Measurements from ENCODE around the gene CACNA1G. TPM values are rescaled to one million over a fixed set of nuclear protein-coding genes. Genes with fewer than 3 reads are reported as not detected.

CACNA1G gene
- total RNA-seq, 2 experiments from 2014 or later, result 0.05 TPM; not detected in 1

GRCh38 chr17:50635732-50635981 lies 75.1 kb downstream of the CACNA1G start:
- H3K4me1 Mint-ChIP-seq (ENCODE audit: low read depth), result no peaks in the 10 kb centered on the region
- H3K27ac Mint-ChIP-seq, result no peak overlapping the region
- POLR2A ChIA-PET, result no interaction called here
- CTCF ChIA-PET, result interaction anchor here (3.6 kb wide), 1 partner anchor 9 kb away, joined by 21 read pairs; no protein-coding TSS in a partner anchor
- no peak for DNase-seq
- no peak overlapping the region for H3K4me3 Mint-ChIP-seq
- H3K9me3 Mint-ChIP-seq, result no peaks in the 10 kb centered on the region
- no peaks in the 10 kb centered on the region for H3K36me3 Mint-ChIP-seq
- H3K27me3 Mint-ChIP-seq, result peaks cover 65% of the 10 kb centered on the region
- intact Hi-C loops (cut with micrococcal nuclease), result no loop called here

GRCh38 chr17:50635982-50636803 lies 75.7 kb downstream of the CACNA1G start:
- CTCF ChIA-PET, result interaction anchor here (3.6 kb wide), 1 partner anchor 9 kb away, joined by 21 read pairs; no protein-coding TSS in a partner anchor
- no peak overlapping the region for H3K27ac Mint-ChIP-seq
- no peak for DNase-seq
- H3K36me3 Mint-ChIP-seq, result no peaks in the 10 kb centered on the region
- H3K4me1 Mint-ChIP-seq (ENCODE audit: low read depth), result no peaks in the 10 kb centered on the region
- intact Hi-C loops (cut with micrococcal nuclease), result no loop called here
- no peaks in the 10 kb centered on the region for H3K9me3 Mint-ChIP-seq
- no peak overlapping the region for H3K4me3 Mint-ChIP-seq
- peaks cover 62% of the 10 kb centered on the region for H3K27me3 Mint-ChIP-seq
- POLR2A ChIA-PET, result no interaction called here

GRCh38 chr17:50636804-50637195 lies 76.3 kb downstream of the CACNA1G start:
- Mint-ChIP-seq H3K9me3 (no peaks in the 10 kb centered on the region), H3K4me1 (ENCODE audit: low read depth) (no peaks in the 10 kb centered on the region), H3K4me3 (no peak overlapping the region), H3K27ac (no peak overlapping the region), H3K27me3 (peaks cover 58% of the 10 kb centered on the region), H3K36me3 (no peaks in the 10 kb centered on the region)
- intact Hi-C loops (cut with micrococcal nuclease), result no loop called here
- DNase-seq, result no peak
- CTCF ChIA-PET, result interaction anchor here (0.6 to 3.6 kb wide), 2 partner anchors 10 to 52 kb away, joined by 3 to 21 read pairs; no protein-coding TSS in a partner anchor
- POLR2A ChIA-PET, result no interaction called here

- DNase-seq, result no peak
- Mint-ChIP-seq H3K27ac (no peak overlapping the region), H3K4me1 (ENCODE audit: low read depth) (no peaks in the 10 kb centered on the region), H3K9me3 (no peaks in the 10 kb centered on the region), H3K36me3 (no peaks in the 10 kb centered on the region), H3K27me3 (peaks cover 49% of the 10 kb centered on the region), H3K4me3 (no peak overlapping the region)
- intact Hi-C loops (cut with micrococcal nuclease), result no loop called here
- POLR2A ChIA-PET, result no interaction called here
- CTCF ChIA-PET, result interaction anchor here (3.6 kb wide), 1 partner anchor 11 kb away, joined by 21 read pairs; no protein-coding TSS in a partner anchor
These were observed 77.5 kb downstream of the CACNA1G start for GRCh38 chr17:50637829-50638605.

- CTCF ChIA-PET, result interaction anchor here (0.8 to 3.6 kb wide), 2 partner anchors 8 to 12 kb away, joined by 3 to 21 read pairs; no protein-coding TSS in a partner anchor
- intact Hi-C loops (cut with micrococcal nuclease), result no loop called here
- peaks cover 44% of the 10 kb centered on the region for H3K27me3 Mint-ChIP-seq
- no peak for DNase-seq
- no peaks in the 10 kb centered on the region for H3K36me3 Mint-ChIP-seq
- POLR2A ChIA-PET, result no interaction called here
- H3K27ac Mint-ChIP-seq, result no peak overlapping the region
- no peaks in the 10 kb centered on the region for H3K9me3 Mint-ChIP-seq
- no peaks in the 10 kb centered on the region for H3K4me1 Mint-ChIP-seq (ENCODE audit: low read depth)
- no peak overlapping the region for H3K4me3 Mint-ChIP-seq
These were observed 78.1 kb downstream of the CACNA1G start for GRCh38 chr17:50638606-50638965.

GRCh38 chr17:50638966-50639713 lies 78.6 kb downstream of the CACNA1G start:
- intact Hi-C loops (cut with micrococcal nuclease), result no loop called here
- no peaks in the 10 kb centered on the region for H3K4me1 Mint-ChIP-seq (ENCODE audit: low read depth)
- peaks cover 38% of the 10 kb centered on the region for H3K27me3 Mint-ChIP-seq
- H3K27ac Mint-ChIP-seq, result no peak overlapping the region
- CTCF ChIA-PET, result interaction anchor here (0.8 to 3.6 kb wide), 3 partner anchors 9 to 12 kb away, joined by 3 to 21 read pairs (median 8); no protein-coding TSS in a partner anchor
- POLR2A ChIA-PET, result no interaction called here
- no peaks in the 10 kb centered on the region for H3K9me3 Mint-ChIP-seq
- no peak overlapping the region for H3K4me3 Mint-ChIP-seq
- no peaks in the 10 kb centered on the region for H3K36me3 Mint-ChIP-seq
- DNase-seq, result no peak

GRCh38 chr17:50640686-50641351 lies 80.3 kb downstream of the CACNA1G start:
- Mint-ChIP-seq H3K27me3 (peaks cover 29% of the 10 kb centered on the region), H3K9me3 (no peaks in the 10 kb centered on the region), H3K4me1 (ENCODE audit: low read depth) (no peaks in the 10 kb centered on the region), H3K4me3 (no peak overlapping the region), H3K27ac (no peak overlapping the region), H3K36me3 (no peaks in the 10 kb centered on the region)
- ChIA-PET CTCF (interaction anchor here (0.8 to 1.7 kb wide), 4 partner anchors 11 to 243 kb away, joined by 3 to 8 read pairs (median 3); partner anchors contain the start of gene LRRC59), POLR2A (no interaction called here)
- DNase-seq, result no peak
- intact Hi-C loops (cut with micrococcal nuclease), result no loop called here

- peaks cover 24% of the 10 kb centered on the region for H3K27me3 Mint-ChIP-seq
- no peak overlapping the region for H3K4me3 Mint-ChIP-seq
These were observed 80.8 kb downstream of the CACNA1G start for GRCh38 chr17:50641357-50641756.

GRCh38 chr17:50642071-50642721 lies 81.7 kb downstream of the CACNA1G start:
- Mint-ChIP-seq H3K27me3 (peaks cover 15% of the 10 kb centered on the region), H3K4me3 (no peak overlapping the region), H3K36me3 (no peaks in the 10 kb centered on the region), H3K4me1 (ENCODE audit: low read depth) (no peaks in the 10 kb centered on the region), H3K9me3 (no peaks in the 10 kb centered on the region), H3K27ac (no peak overlapping the region)
- DNase-seq, result no peak
- ChIA-PET POLR2A (no interaction called here), CTCF (interaction anchor here (1.2 kb wide), 1 partner anchor 13 kb away, joined by 3 read pairs; no protein-coding TSS in a partner anchor)
- intact Hi-C loops (cut with micrococcal nuclease), result no loop called here

More at GRCh38 chr17:50641357-50641756, 80.8 kb downstream of the CACNA1G start:
- Mint-ChIP-seq H3K36me3 (no peaks in the 10 kb centered on the region), H3K27ac (no peak overlapping the region), H3K4me1 (ENCODE audit: low read depth) (no peaks in the 10 kb centered on the region), H3K9me3 (no peaks in the 10 kb centered on the region)
- POLR2A ChIA-PET, result no interaction called here
- CTCF ChIA-PET, result interaction anchor here (0.8 to 1.2 kb wide), 3 partner anchors 11 to 244 kb away, joined by 3 read pairs; partner anchors contain the start of gene LRRC59
- intact Hi-C loops (cut with micrococcal nuclease), result no loop called here
- no peak for DNase-seq

- ChIA-PET CTCF (no interaction called here), POLR2A (no interaction called here)
- Mint-ChIP-seq H3K9me3 (no peaks in the 10 kb centered on the region), H3K4me1 (ENCODE audit: low read depth) (no peaks in the 10 kb centered on the region), H3K4me3 (no peak overlapping the region), H3K36me3 (no peaks in the 10 kb centered on the region), H3K27me3 (peaks cover 7% of the 10 kb centered on the region), H3K27ac (no peak overlapping the region)
- DNase-seq, result no peak
- intact Hi-C loops (cut with micrococcal nuclease), result no loop called here
These were observed 82.5 kb downstream of the CACNA1G start for GRCh38 chr17:50642722-50643656.

All from activated CD4-positive, alpha-beta memory T cell treated with anti-CD3 and anti-CD28 coated beads for 36 hours (primary cell).